Right lobe of liver (tissue), 6 donors: ENCODE measurements around the gene NOL4L. TPM values are rescaled to one million over a fixed set of nuclear protein-coding genes. Genes with fewer than 3 reads are reported as not detected.

Experiments
- ATAC-seq, 4 donors: fragments of 200-7000 bp; cut with Tn5 transposase; one replicate each; pipeline ENCODE4 v1.9.1; 2020; ENCODE audit warnings: mild to moderate bottlenecking in 4 of 4, moderate library complexity in 4 of 4
- DNase-seq, 3 donors: peaks; one replicate each; pipeline ENCODE4 v3.0.0-alpha.2; 2020
- H3K27ac ChIP-seq, 3 donors: fragments of 200-600 bp; one replicate each; pipeline ENCODE4 v1.8.0; 2022
- H3K27me3 ChIP-seq, 2 donors: fragments of 200-600 bp; one replicate each; pipeline ENCODE4 v1.8.0; 2022
- H3K36me3 ChIP-seq, 4 donors: fragments of 200-600 bp; sonication (generic) in 1 of 4; one replicate each; pipeline versions ENCODE4 v1.5.1 to v1.8.0; 2017 to 2022; ENCODE audit warnings: control low read depth in 1 of 4
- H3K4me1 ChIP-seq, 4 donors: fragments of 200-600 bp; sonication (generic) in 1 of 4; one replicate each; pipeline versions ENCODE4 v1.5.1 to v1.8.0; 2017 to 2022; ENCODE audit warnings: control low read depth in 1 of 4
- H3K4me3 ChIP-seq, 3 donors: fragments of 200-600 bp; one replicate each; pipeline ENCODE4 v1.8.0; 2022
- H3K9me3 ChIP-seq, 4 donors: fragments of 200-600 bp; sonication (generic) in 1 of 4; one replicate each; pipeline versions ENCODE4 v1.5.1 to v1.8.0; 2017 to 2022; ENCODE audit warnings: control low read depth in 1 of 4
- POLR2A ChIP-seq: fragments of 450-650 bp; IDR thresholded peaks from one replicate; pipeline ENCODE4 v1.6.1; 2017; ENCODE audit warnings: antibody characterized with exemption, mild to moderate bottlenecking
- WGBS: methylation state at CpG from one replicate; pipeline ENCODE4 v1.1.6; 2018; ENCODE audit warnings: low coverage, low lambda C conversion rate; ENCODE audit not compliant: insufficient coverage; ENCODE audit errors: missing lambda C conversion rate; 5-methylcytosine and 5-hydroxymethylcytosine counted together
- intact Hi-C, 2 donors: fragments of 100-400 bp; cut with DNase I; formaldehyde crosslinking; loops; one replicate each; pipeline versions ENCODE4 v1.11.2 to v1.14.1; 2022
- total RNA-seq, 6 experiments: library from RNA; depleted of rRNA in 2 of 6; stranded (reverse); fragments of >200 nt in 2 of 6; fragmentation: NEBNext Ultra II Directional in 3 of 6; extraction: Animal tissue kit (Norgen Biotek cat#: 25700) in 3 of 6; gene quantifications; one replicate each; pipeline versions ENCODE4 v1.1.0 to v1.2.4, GENCODE V29; 2016 to 2023
- TF ChIP-seq, protein P1 (sequence below), 4 donors: fragments of 200-600 bp in 3 of 4; fragments of 450-650 bp in 1 of 4; IDR thresholded peaks; one replicate each; pipeline versions ENCODE4 v1.5.1 to v1.8.0; 2016 to 2022; ENCODE audit warnings: antibody characterized with exemption in 4 of 4, mild to moderate bottlenecking in 2 of 4
- donor health status: DM: no; HTN: yes; CAD: no.
- donor health status: DM: no; HTN: no; CAD: no.
- donor health status: DM: no; HTN: no; CAD: no.
- donor health status: DM: no; HTN: yes; CAD: no.
- donor health status: DM: no; HTN: yes; CAD: no.

NOL4L gene
- total RNA-seq, 6 experiments from 2014 or later, result 4.3 to 6.5 (median 5.7) TPM

DNA sequence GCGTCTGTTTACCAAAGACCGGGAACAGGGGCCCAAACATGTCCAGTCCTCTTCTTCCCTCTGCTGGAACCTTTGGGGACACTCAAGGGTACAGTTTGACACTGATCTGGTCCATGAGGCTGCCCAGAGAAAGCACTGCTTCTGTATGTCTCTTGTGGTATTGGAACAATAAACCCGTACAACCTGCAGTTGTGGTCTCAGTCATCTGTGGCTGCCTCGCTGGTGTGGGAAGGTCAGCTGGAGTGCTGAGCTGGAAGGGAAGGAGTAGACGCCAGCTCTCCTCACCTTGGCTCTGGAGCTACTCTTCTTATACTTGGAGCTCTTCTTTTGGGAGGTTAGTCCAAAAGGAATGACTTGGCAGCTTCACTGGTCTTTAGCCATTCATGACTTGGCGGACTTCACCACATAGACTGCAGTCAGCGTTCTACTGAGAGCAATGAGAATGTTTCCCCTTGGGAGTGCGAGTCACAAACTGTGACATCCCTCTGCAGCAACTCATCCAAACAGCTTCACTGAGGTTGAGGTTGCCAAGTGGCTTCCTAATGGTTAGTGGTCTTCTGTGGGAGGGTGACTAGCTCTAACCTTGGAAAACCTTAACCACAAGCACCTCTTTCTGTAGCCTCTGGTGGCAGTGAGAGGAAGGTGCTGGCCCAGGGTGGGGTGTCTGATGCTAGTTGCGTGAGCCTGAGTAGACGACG, 145.9 kb downstream of the NOL4L start:
- intact Hi-C loops, result no loop called here
- Histone ChIP-seq H3K4me3 (no peak overlapping the region), H3K27me3 (no peaks in the 10 kb centered on the region), H3K9me3 (no peaks in the 10 kb centered on the region), H3K27ac (peak overlapping the region in 2 of 3 donors; percentile 7 to 59), H3K36me3 (peaks cover 12 to 30% (median 19%) of the 10 kb centered on the region in 4 donors), H3K4me1 (peaks cover 0 to 42% (median 20%) of the 10 kb centered on the region in 4 donors)
- ATAC-seq (peak in 1 of 4 donors; percentile 3), DNase-seq (no peak)
- no peak for TF ChIP-seq POLR2A
- TF ChIP-seq, protein P1, sequence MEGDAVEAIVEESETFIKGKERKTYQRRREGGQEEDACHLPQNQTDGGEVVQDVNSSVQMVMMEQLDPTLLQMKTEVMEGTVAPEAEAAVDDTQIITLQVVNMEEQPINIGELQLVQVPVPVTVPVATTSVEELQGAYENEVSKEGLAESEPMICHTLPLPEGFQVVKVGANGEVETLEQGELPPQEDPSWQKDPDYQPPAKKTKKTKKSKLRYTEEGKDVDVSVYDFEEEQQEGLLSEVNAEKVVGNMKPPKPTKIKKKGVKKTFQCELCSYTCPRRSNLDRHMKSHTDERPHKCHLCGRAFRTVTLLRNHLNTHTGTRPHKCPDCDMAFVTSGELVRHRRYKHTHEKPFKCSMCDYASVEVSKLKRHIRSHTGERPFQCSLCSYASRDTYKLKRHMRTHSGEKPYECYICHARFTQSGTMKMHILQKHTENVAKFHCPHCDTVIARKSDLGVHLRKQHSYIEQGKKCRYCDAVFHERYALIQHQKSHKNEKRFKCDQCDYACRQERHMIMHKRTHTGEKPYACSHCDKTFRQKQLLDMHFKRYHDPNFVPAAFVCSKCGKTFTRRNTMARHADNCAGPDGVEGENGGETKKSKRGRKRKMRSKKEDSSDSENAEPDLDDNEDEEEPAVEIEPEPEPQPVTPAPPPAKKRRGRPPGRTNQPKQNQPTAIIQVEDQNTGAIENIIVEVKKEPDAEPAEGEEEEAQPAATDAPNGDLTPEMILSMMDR (IDR thresholded peaks at IDR 0.05), result no peak
- 80% methylated on average over 9 of the region's 11 CpGs for WGBS

DNA sequence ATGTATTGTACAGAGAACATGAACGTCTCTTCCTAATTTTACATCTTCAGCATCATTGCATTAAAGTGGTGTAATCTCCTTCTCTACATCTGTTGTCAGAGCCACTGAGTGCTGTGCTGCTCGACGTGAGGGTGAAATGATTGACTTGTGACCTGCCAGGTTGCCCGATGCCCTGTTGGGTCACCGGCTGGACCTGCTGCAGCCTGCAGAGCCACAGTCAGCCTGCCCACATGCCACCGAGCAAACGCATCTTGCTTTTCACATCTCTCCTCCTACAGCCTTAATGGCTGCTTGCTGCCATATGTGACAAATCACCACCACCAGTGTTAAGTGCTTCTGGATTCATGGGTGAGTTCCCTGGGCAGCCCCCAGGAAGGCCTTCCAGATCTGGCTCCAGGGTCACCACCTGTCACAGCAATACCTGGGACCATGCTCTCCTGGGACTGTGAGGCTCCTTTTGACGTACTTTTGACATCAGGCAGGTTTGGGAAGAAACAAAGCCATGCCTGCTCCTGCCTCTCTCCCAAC, 146.7 kb downstream of the NOL4L start:
- no peak overlapping the region for H3K27ac ChIP-seq
- ATAC-seq (peak in 3 of 4 donors; percentile 10 to 52 (median 27)), DNase-seq (no peak)
- H3K27me3 ChIP-seq, result no peaks in the 10 kb centered on the region
- H3K36me3 ChIP-seq, result peaks cover 16 to 39% (median 24%) of the 10 kb centered on the region in 4 donors
- intact Hi-C loops, result no loop called here
- H3K4me3 ChIP-seq, result no peak overlapping the region
- no peak for TF ChIP-seq POLR2A
- TF ChIP-seq, protein P1 (IDR thresholded peaks at IDR 0.05), result no peak
- peaks cover 0 to 42% (median 20%) of the 10 kb centered on the region in 4 donors for H3K4me1 ChIP-seq
- no peaks in the 10 kb centered on the region for H3K9me3 ChIP-seq
- 54% methylated on average over 8 of the region's 8 CpGs for WGBS

DNA sequence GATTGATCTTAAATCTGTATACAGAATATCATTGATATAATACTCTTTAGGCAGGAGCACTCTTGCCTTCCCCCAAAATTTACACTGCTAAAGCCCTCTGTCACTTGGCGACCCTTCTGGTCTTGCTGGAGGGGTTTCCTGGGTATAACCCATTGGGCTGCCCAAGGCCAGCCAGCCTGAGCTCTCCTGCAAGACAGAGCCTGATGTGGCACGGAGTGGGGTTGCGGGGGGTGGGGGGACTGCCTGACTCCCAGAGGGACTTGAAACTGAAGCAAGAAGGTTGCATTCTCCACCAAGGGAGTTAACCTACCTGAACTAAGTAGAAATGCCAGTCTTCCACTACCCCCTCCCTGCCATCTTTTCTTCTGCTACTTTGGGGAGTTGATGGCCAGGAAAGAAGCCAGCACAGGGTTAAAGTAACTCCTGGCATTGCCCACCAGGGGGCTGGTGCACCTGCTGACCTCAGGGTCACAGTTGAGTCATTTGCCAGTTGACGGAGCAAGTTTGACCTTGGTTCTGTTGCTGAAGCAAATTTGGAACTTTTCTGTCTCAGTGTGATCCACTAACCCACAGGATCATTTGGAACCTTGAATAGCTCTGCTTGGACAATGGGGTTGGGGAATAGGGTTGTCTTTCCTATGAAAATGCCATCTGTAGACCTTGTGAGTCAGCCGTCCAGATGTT, 147.6 kb downstream of the NOL4L start:
- DNase-seq (no peak), ATAC-seq (peak in 2 of 4 donors; percentile 5 to 33)
- no peak overlapping the region for H3K4me3 ChIP-seq
- WGBS, result 59% methylated on average over 3 of the region's 5 CpGs
- no peaks in the 10 kb centered on the region for H3K27me3 ChIP-seq
- H3K36me3 ChIP-seq, result peaks cover 16 to 47% (median 28%) of the 10 kb centered on the region in 4 donors
- intact Hi-C loops, result no loop called here
- no peaks in the 10 kb centered on the region for H3K9me3 ChIP-seq
- H3K27ac ChIP-seq, result no peak overlapping the region
- TF ChIP-seq POLR2A, result no peak
- TF ChIP-seq, protein P1 (IDR thresholded peaks at IDR 0.05), result peak in 2 of 4 donors; percentile 11 to 20
- H3K4me1 ChIP-seq, result peaks cover 0 to 42% (median 20%) of the 10 kb centered on the region in 4 donors

DNA sequence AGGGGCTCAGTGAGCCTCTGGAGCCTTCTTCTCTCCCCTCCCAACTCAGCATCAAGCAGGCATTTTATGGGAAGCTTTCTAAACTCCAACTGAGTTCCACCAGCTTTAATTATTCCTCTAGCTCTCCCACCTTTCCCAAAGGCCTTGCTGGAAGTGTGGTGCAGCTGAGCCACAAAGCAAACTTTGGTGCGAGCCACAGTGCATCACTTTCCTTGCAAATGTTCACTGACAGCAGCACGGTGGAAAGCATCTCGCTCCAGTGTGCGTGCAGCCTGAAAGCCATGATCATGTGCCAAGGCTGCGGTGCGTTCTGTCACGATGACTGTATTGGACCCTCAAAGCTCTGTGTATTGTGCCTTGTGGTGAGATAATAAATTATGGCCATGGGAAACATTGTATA, 148.2 kb downstream of the NOL4L start:
- H3K4me3 ChIP-seq, result no peak overlapping the region
- no peaks in the 10 kb centered on the region for H3K27me3 ChIP-seq
- ATAC-seq (no peak), DNase-seq (no peak)
- H3K36me3 ChIP-seq, result peaks cover 16 to 53% (median 31%) of the 10 kb centered on the region in 4 donors
- H3K9me3 ChIP-seq, result no peaks in the 10 kb centered on the region
- no peak for TF ChIP-seq POLR2A
- TF ChIP-seq, protein P1 (IDR thresholded peaks at IDR 0.05), result no peak
- H3K4me1 ChIP-seq, result peaks cover 0 to 42% (median 17%) of the 10 kb centered on the region in 4 donors
- no peak overlapping the region for H3K27ac ChIP-seq
- WGBS, result 99% methylated on average over 7 of the region's 7 CpGs
- intact Hi-C loops, result no loop called here
